GM12878 (cell line): ENCODE measurements around the gene CTNNA1.

Source experiments
- POLR2A ChIP-seq: IDR thresholded peaks from 2 replicates; pipeline ENCODE4 v1.6.1; 2011; ENCODE audit warnings: low read depth, mild to moderate bottlenecking, low read length
- TF ChIP-seq, protein P1 (sequence below): fragments of 450-650 bp; IDR thresholded peaks from 2 replicates; pipeline ENCODE4 v1.6.1; 2017; ENCODE audit warnings: mild to moderate bottlenecking
- TF ChIP-seq, protein P2 (sequence below): fragments of 450-650 bp; conservative IDR thresholded peaks from 2 replicates; pipeline ENCODE4 v1.6.1; 2017; ENCODE audit warnings: mild to moderate bottlenecking, moderate library complexity
- TF ChIP-seq, protein P3 (sequence below): IDR thresholded peaks from 2 replicates; pipeline ENCODE4 v1.6.1; 2011; ENCODE audit warnings: low read depth, mild to moderate bottlenecking, low read length, moderate library complexity, borderline replicate concordance; ENCODE audit errors: extremely low read depth
- TF ChIP-seq, protein P4 (sequence below), 3 experiments: IDR thresholded peaks in 2 of 3; conservative IDR thresholded peaks in 1 of 3; 2 replicates each; pipeline ENCODE4 v1.5.1; 2011; ENCODE audit warnings: low read depth in 3 of 3, low read length in 3 of 3, mild to moderate bottlenecking in 3 of 3, control low read depth in 2 of 3, moderate library complexity in 2 of 3, inconsistent platforms in 1 of 3, mixed read lengths in 1 of 3; ENCODE audit not compliant: control insufficient read depth in 2 of 3, insufficient read depth in 1 of 3; ENCODE audit errors: extremely low read depth in 1 of 3
- TF ChIP-seq, protein P5 (sequence below): IDR thresholded peaks from 2 replicates; pipeline ENCODE4 v1.6.1; 2011; ENCODE audit warnings: borderline replicate concordance, low read depth, mild to moderate bottlenecking, moderate library complexity, low read length; ENCODE audit not compliant: insufficient read depth, poor library complexity, severe bottlenecking

DNA sequence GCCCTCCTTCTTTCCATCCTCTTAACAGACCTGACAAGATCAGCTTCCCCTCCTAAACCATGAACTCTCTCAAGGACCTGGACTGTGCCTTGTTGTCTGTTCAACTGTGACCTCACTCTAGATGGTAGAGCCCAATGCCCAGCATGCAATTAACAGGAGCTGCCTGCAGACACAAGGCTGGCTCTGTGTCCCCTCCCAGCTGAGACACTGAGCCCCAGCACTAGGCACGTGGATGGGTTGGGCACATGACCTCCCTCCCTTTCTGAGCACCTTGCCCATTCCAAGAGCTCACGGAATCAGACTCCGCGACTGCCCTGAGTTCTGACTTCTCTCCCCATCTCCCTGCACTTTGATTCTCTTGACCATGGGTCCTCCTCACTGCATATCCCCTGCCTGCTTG lies 215.4 kb downstream of the CTNNA1 start:
- TF ChIP-seq, protein P1, sequence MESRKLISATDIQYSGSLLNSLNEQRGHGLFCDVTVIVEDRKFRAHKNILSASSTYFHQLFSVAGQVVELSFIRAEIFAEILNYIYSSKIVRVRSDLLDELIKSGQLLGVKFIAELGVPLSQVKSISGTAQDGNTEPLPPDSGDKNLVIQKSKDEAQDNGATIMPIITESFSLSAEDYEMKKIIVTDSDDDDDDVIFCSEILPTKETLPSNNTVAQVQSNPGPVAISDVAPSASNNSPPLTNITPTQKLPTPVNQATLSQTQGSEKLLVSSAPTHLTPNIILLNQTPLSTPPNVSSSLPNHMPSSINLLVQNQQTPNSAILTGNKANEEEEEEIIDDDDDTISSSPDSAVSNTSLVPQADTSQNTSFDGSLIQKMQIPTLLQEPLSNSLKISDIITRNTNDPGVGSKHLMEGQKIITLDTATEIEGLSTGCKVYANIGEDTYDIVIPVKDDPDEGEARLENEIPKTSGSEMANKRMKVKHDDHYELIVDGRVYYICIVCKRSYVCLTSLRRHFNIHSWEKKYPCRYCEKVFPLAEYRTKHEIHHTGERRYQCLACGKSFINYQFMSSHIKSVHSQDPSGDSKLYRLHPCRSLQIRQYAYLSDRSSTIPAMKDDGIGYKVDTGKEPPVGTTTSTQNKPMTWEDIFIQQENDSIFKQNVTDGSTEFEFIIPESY = no peak
- no peak for TF ChIP-seq POLR2A
- TF ChIP-seq, protein P2, sequence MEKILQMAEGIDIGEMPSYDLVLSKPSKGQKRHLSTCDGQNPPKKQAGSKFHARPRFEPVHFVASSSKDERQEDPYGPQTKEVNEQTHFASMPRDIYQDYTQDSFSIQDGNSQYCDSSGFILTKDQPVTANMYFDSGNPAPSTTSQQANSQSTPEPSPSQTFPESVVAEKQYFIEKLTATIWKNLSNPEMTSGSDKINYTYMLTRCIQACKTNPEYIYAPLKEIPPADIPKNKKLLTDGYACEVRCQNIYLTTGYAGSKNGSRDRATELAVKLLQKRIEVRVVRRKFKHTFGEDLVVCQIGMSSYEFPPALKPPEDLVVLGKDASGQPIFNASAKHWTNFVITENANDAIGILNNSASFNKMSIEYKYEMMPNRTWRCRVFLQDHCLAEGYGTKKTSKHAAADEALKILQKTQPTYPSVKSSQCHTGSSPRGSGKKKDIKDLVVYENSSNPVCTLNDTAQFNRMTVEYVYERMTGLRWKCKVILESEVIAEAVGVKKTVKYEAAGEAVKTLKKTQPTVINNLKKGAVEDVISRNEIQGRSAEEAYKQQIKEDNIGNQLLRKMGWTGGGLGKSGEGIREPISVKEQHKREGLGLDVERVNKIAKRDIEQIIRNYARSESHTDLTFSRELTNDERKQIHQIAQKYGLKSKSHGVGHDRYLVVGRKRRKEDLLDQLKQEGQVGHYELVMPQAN = no peak
- TF ChIP-seq, protein P3, sequence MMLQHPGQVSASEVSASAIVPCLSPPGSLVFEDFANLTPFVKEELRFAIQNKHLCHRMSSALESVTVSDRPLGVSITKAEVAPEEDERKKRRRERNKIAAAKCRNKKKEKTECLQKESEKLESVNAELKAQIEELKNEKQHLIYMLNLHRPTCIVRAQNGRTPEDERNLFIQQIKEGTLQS = no peak
- TF ChIP-seq, protein P4, sequence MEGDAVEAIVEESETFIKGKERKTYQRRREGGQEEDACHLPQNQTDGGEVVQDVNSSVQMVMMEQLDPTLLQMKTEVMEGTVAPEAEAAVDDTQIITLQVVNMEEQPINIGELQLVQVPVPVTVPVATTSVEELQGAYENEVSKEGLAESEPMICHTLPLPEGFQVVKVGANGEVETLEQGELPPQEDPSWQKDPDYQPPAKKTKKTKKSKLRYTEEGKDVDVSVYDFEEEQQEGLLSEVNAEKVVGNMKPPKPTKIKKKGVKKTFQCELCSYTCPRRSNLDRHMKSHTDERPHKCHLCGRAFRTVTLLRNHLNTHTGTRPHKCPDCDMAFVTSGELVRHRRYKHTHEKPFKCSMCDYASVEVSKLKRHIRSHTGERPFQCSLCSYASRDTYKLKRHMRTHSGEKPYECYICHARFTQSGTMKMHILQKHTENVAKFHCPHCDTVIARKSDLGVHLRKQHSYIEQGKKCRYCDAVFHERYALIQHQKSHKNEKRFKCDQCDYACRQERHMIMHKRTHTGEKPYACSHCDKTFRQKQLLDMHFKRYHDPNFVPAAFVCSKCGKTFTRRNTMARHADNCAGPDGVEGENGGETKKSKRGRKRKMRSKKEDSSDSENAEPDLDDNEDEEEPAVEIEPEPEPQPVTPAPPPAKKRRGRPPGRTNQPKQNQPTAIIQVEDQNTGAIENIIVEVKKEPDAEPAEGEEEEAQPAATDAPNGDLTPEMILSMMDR (IDR thresholded peaks at IDR 0.05 in 2 of 3, conservative IDR thresholded peaks at IDR 0.05 in 1 of 3; ENCODE audit: control insufficient read depth in 2 of 3, extremely low read depth in 1 of 3, insufficient read depth in 1 of 3, low read depth in 3 of 3, low read length in 3 of 3) = no peak
- TF ChIP-seq, protein P5, sequence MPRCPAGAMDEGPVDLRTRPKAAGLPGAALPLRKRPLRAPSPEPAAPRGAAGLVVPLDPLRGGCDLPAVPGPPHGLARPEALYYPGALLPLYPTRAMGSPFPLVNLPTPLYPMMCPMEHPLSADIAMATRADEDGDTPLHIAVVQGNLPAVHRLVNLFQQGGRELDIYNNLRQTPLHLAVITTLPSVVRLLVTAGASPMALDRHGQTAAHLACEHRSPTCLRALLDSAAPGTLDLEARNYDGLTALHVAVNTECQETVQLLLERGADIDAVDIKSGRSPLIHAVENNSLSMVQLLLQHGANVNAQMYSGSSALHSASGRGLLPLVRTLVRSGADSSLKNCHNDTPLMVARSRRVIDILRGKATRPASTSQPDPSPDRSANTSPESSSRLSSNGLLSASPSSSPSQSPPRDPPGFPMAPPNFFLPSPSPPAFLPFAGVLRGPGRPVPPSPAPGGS = no peak
